ENCODE measurements around the gene RIMOC1.

Gene RIMOC1

DNA sequence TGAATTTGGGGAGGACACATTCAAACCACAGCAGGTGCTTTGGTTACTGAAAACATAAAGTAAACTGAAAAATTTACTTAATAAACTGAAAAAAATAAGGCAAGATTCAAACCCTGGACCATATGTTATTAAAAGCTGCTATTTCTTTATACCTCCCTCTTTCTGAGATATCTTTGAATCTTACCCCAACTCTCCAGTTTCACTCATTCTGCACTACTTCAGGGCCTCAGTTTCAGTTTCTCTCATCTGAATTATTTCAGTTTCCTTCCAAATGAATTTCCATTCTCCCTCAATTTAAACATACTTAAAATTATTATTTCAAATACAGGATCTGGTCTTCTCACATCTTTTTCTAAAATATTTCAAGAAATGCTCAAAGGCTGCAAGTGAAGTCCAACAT is 29.0 kb upstream of the RIMOC1 start:
- in situ Hi-C loops (cut with HindIII; ENCODE audit: low pct_ligation_motif_present, low sequenced_read_pairs): no loop called here
- TF ChIP-seq, protein P1, sequence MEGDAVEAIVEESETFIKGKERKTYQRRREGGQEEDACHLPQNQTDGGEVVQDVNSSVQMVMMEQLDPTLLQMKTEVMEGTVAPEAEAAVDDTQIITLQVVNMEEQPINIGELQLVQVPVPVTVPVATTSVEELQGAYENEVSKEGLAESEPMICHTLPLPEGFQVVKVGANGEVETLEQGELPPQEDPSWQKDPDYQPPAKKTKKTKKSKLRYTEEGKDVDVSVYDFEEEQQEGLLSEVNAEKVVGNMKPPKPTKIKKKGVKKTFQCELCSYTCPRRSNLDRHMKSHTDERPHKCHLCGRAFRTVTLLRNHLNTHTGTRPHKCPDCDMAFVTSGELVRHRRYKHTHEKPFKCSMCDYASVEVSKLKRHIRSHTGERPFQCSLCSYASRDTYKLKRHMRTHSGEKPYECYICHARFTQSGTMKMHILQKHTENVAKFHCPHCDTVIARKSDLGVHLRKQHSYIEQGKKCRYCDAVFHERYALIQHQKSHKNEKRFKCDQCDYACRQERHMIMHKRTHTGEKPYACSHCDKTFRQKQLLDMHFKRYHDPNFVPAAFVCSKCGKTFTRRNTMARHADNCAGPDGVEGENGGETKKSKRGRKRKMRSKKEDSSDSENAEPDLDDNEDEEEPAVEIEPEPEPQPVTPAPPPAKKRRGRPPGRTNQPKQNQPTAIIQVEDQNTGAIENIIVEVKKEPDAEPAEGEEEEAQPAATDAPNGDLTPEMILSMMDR (IDR thresholded peaks at IDR 0.05; ENCODE audit: low read depth, low read length, missing control alignments): no peak
- H3K27me3 ChIP-seq (replicated peaks): no peaks in the 10 kb centered on the region
- H3K27ac ChIP-seq: no peak overlapping the region
- H3K4me3 ChIP-seq (ENCODE audit: low read depth, low read length): no peak overlapping the region
- DNase-seq: no peak
- no peaks in the 10 kb centered on the region for H3K36me3 ChIP-seq (replicated peaks)

DNA sequence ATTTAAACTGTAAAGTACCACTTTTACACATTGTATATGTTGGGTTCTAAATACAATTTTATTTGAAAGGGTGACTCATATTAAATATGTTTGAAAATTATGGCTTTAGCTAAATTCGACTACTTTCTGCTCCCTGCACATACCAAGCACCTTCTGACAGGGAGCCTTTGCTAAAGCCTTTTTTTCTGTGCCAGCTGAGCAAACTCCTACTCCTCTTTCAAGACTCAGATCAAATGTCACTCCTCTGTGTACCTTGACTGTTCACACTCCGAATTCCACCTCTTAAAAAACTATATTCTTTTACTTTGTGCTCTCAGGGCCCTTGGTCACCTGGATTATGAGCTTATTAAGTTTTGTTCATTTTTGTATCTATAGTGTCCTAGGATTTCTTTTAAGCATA is 27.5 kb upstream of the RIMOC1 start:
- in situ Hi-C loops (cut with HindIII; ENCODE audit: low pct_ligation_motif_present, low sequenced_read_pairs): no loop called here
- Histone ChIP-seq H3K4me3 (ENCODE audit: low read depth, low read length) (no peak overlapping the region), H3K27me3 (replicated peaks) (no peaks in the 10 kb centered on the region), H3K36me3 (replicated peaks) (no peaks in the 10 kb centered on the region), H3K27ac (no peak overlapping the region)
- TF ChIP-seq, protein P1 (IDR thresholded peaks at IDR 0.05; ENCODE audit: low read depth, low read length, missing control alignments): no peak
- DNase-seq: no peak

DNA sequence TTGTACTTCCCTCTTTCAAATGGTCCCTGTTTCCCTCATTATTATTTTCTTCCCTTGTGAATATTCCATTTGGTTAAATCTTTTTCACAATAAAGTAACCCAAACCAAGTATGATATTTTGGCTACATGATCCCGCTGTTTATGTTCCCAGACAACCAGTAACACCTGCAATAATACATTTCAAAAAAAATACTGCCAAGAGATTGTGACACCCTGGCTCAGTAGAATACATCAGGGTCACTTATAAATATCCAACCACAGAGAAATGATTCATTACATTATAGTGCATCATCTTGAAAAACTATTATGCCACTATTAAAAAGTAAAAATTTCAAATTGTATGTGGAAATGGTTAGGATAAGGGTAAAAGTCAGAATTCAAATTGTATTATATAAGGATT is 26.7 kb upstream of the RIMOC1 start:
- in situ Hi-C loops (cut with HindIII; ENCODE audit: low pct_ligation_motif_present, low sequenced_read_pairs): no loop called here
- Histone ChIP-seq H3K4me3 (ENCODE audit: low read depth, low read length) (no peak overlapping the region), H3K27me3 (replicated peaks) (no peaks in the 10 kb centered on the region), H3K27ac (no peak overlapping the region), H3K36me3 (replicated peaks) (no peaks in the 10 kb centered on the region)
- TF ChIP-seq, protein P1 (IDR thresholded peaks at IDR 0.05; ENCODE audit: low read depth, low read length, missing control alignments): no peak
- no peak for DNase-seq

DNA sequence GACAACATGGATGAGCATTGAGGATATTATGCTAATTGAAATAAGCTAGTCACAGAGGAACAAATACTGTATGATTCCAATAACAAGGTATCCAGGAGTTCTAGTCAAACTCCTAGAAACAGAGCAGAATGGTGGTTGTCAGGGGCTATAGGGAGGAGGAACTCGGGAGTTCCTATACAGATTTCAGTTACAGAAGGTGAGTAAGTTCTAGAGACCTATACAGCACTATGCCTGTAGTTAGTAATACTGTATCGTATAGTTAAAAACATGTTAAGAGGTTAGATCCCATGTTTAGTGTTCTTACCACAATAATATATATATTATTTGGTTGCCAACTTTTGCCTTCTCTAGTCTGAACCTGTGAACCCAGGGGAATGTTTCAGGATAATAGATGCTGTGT is 26.0 kb upstream of the RIMOC1 start:
- H3K27me3 ChIP-seq (replicated peaks): no peaks in the 10 kb centered on the region
- no peak overlapping the region for H3K27ac ChIP-seq
- in situ Hi-C loops (cut with HindIII; ENCODE audit: low pct_ligation_motif_present, low sequenced_read_pairs): no loop called here
- H3K36me3 ChIP-seq (replicated peaks): no peaks in the 10 kb centered on the region
- TF ChIP-seq, protein P1 (IDR thresholded peaks at IDR 0.05; ENCODE audit: low read depth, low read length, missing control alignments): no peak
- no peak overlapping the region for H3K4me3 ChIP-seq (ENCODE audit: low read depth, low read length)
- no peak for DNase-seq

DNA sequence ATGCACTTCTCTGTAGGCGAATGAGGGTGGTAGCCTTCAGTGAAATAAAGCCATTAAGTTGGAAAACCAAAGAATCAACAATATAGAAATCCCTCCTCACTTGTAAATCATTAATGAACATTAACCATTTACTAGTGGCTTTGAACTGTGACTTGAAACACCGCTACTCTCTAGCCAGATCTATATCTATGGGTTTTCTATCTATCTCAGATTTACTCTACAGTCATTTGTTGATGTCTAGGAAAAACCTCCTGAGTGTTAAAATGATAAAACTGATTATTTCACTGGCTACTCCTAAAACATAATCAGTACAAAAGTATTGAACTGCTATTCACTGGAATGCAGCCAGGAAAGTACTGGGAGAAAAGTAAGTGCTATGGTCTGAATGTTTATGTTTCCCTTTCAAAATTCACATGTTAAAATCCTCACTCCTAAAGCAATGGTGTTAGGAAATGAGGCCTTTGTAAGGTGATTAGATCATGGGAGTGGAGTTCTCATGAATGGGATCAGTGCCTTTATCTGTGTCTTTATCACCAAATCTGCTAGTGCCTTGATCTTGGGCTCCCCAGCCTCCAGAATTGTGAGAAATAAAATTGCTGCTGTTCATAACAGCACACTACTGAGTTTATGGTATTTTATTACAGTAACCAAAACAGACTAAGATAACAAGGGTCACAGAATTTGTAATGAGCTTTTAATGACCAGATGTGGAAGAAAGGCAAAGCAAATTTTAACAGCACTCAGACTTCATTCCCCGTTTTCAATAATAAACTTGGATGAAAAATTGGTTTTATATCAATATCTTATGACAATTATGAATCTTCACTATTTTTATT is 25.3 kb upstream of the RIMOC1 start:
- in situ Hi-C loops (cut with HindIII; ENCODE audit: low pct_ligation_motif_present, low sequenced_read_pairs): no loop called here
- TF ChIP-seq, protein P1 (IDR thresholded peaks at IDR 0.05; ENCODE audit: low read depth, low read length, missing control alignments): no peak
- Histone ChIP-seq H3K4me3 (ENCODE audit: low read depth, low read length) (no peak overlapping the region), H3K36me3 (replicated peaks) (no peaks in the 10 kb centered on the region), H3K27me3 (replicated peaks) (no peaks in the 10 kb centered on the region), H3K27ac (no peak overlapping the region)
- no peak for DNase-seq

DNA sequence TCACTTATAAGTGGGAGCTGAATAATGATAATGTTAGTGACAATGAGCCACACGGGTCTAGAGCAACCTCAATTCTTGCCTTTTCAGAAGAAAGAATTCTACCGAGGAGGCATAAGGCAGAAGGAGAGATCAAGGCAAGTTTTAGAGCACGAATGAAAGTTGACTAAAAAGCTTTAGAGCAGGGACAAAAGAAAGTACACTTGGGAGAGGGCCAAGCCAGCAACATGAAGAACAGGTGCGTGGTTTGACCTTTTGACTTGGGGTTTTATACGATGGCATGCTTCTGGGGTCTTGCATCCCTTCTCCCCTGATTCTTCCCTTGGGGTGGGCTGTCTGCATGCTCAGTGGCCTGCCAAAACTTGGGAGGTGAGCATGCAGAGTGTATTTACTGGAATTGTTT is 21.4 kb upstream of the RIMOC1 start:
- in situ Hi-C loops (cut with HindIII; ENCODE audit: low pct_ligation_motif_present, low sequenced_read_pairs): no loop called here
- DNase-seq: no peak
- no peaks in the 10 kb centered on the region for H3K27me3 ChIP-seq (replicated peaks)
- no peak overlapping the region for H3K4me3 ChIP-seq (ENCODE audit: low read depth, low read length)
- TF ChIP-seq, protein P1 (IDR thresholded peaks at IDR 0.05; ENCODE audit: low read depth, low read length, missing control alignments): no peak
- no peaks in the 10 kb centered on the region for H3K36me3 ChIP-seq (replicated peaks)
- no peak overlapping the region for H3K27ac ChIP-seq
